Neural cell (in vitro differentiated cells): Measurements from ENCODE around the gene PREPL.

Source experiments
- CTCF ChIP-seq: fragments of 450-650 bp; IDR thresholded peaks from 2 replicates; pipeline ENCODE4 v1.5.1; 2014; ENCODE audit warnings: antibody characterized with exemption, mild to moderate bottlenecking, moderate library complexity; ENCODE audit not compliant: poor library complexity, severe bottlenecking
- EZH2 ChIP-seq: fragments of 200-600, 300-800 bp; shearing (Covaris generic), sonication (generic); IDR thresholded peaks from 2 replicates; pipeline ENCODE4 v1.6.1; 2014; ENCODE audit warnings: antibody characterized with exemption, low read length, borderline replicate concordance, mild to moderate bottlenecking; ENCODE audit not compliant: insufficient read depth, poor library complexity, severe bottlenecking
- MXI1 ChIP-seq: fragments of 450-650 bp; conservative IDR thresholded peaks from 2 replicates; pipeline ENCODE4 v1.6.1; 2014; ENCODE audit warnings: antibody characterized with exemption, mild to moderate bottlenecking; ENCODE audit not compliant: poor library complexity, severe bottlenecking
- POLR2AphosphoS5 ChIP-seq: IDR thresholded peaks from 2 replicates; pipeline ENCODE4 v1.6.1; 2012
- REST ChIP-seq: IDR thresholded peaks from 2 replicates; pipeline ENCODE4 v1.6.1; 2012; ENCODE audit warnings: borderline replicate concordance
- SMC3 ChIP-seq: fragments of 450-650 bp; conservative IDR thresholded peaks from 2 replicates; pipeline ENCODE4 v1.6.1; 2014; ENCODE audit warnings: antibody characterized with exemption, mild to moderate bottlenecking, moderate library complexity; ENCODE audit not compliant: poor library complexity

- TF ChIP-seq CTCF (no peak), POLR2AphosphoS5 (no peak), SMC3 (no peak), EZH2 (no peak), REST (no peak), MXI1 (no peak)
These were observed 8.8 kb downstream of the PREPL start for GRCh38 chr2:44352510-44352909.
